A673 (cell line): ENCODE results near the gene ITPR1. TPM values are rescaled to one million over a fixed set of nuclear protein-coding genes. Genes with fewer than 3 reads are reported as not detected.

Experiments
- BruUV-seq: library from RNA; stranded (reverse); fragments of 400-500 nt; replicated peaks from 2 replicates; lab custom pipeline; 2021; lab: Mats Ljungman, UMichigan
- CTCF ChIA-PET: fragments of 300-600 bp; sonication (Branson Sonifier 250); formaldehyde crosslinking; loops from one replicate; lab custom pipeline; 2022; ENCODE audit warnings: antibody characterized with exemption; lab: Charles Lee
- POLR2A ChIA-PET: fragments of 300-600 bp; sonication (Branson Sonifier 250); formaldehyde crosslinking; loops from one replicate; lab custom pipeline; 2022; ENCODE audit warnings: antibody characterized with exemption; ENCODE audit not compliant: low non-redundant PET; lab: Charles Lee
- DNase-seq: peaks from one replicate; pipeline ENCODE4 v3.0.0-alpha.2; 2015; ENCODE audit warnings: low spot score
- H3K27ac ChIP-seq: fragments of 200-600 bp; sonication (generic); 2 replicates; pipeline ENCODE4 v1.5.1; 2016; ENCODE audit warnings: mixed run types, low read depth, mild to moderate bottlenecking, mixed read lengths, antibody characterized with exemption, low read length; ENCODE audit not compliant: poor library complexity, severe bottlenecking
- H3K27me3 ChIP-seq: fragments of 200-600 bp; sonication (generic); replicated peaks from 2 replicates; pipeline ENCODE4 v1.6.1; 2017; ENCODE audit warnings: mixed run types, low read depth, mild to moderate bottlenecking, mixed read lengths, antibody characterized with exemption, low read length; ENCODE audit not compliant: insufficient read depth, poor library complexity
- H3K36me3 ChIP-seq: fragments of 200-600 bp; sonication (generic); 2 replicates; pipeline ENCODE4 v1.6.1; 2016; ENCODE audit warnings: mixed run types, mild to moderate bottlenecking, mixed read lengths, antibody characterized with exemption, low read length; ENCODE audit not compliant: insufficient read depth, poor library complexity, severe bottlenecking
- H3K4me1 ChIP-seq: fragments of 200-600 bp; sonication (generic); 2 replicates; pipeline ENCODE4 v1.6.1; 2017; ENCODE audit warnings: mixed run types, mild to moderate bottlenecking, mixed read lengths, antibody characterized with exemption, low read length; ENCODE audit not compliant: insufficient read depth, poor library complexity, severe bottlenecking
- H3K4me3 ChIP-seq: fragments of 200-600 bp; sonication (generic); 2 replicates; pipeline ENCODE4 v1.5.1; 2016; ENCODE audit warnings: low read depth, mixed run types, mild to moderate bottlenecking, mixed read lengths, low read length; ENCODE audit not compliant: poor library complexity, severe bottlenecking
- H3K9me3 ChIP-seq: fragments of 200-600 bp; sonication (generic); 2 replicates; pipeline ENCODE4 v1.6.1; 2016; ENCODE audit warnings: mixed run types, low read depth, mild to moderate bottlenecking, mixed read lengths, antibody characterized with exemption, low read length; ENCODE audit not compliant: poor library complexity, severe bottlenecking
- CTCF ChIP-seq: fragments of 300-800, 200-600 bp; sonication (generic); conservative IDR thresholded peaks from 2 replicates; pipeline ENCODE4 v1.5.1; 2017; ENCODE audit warnings: low read depth, mild to moderate bottlenecking, antibody characterized with exemption, low read length, moderate library complexity, mixed read lengths
- EZH2 ChIP-seq: fragments of 200-600 bp; sonication (generic); IDR thresholded peaks from 2 replicates; pipeline ENCODE4 v1.6.1; 2017; ENCODE audit warnings: borderline replicate concordance, low read depth, mild to moderate bottlenecking, mixed read lengths, antibody characterized with exemption, low read length; ENCODE audit not compliant: poor library complexity, severe bottlenecking
- intact Hi-C: fragments of 100-400 bp; cut with micrococcal nuclease; formaldehyde crosslinking; loops from one replicate; pipeline ENCODE4 v1.10.0; 2022; ENCODE audit not compliant: unreplicated experiment
- total RNA-seq: library from RNA; stranded (reverse); gene quantifications from 2 replicates; pipeline ENCODE4 v1.2.3, GENCODE V29; 2021

The ITPR1 gene
- total RNA-seq, 1 experiment from 2014 or later = 8.6 TPM

GRCh38 chr3:4732925-4733324 lies 239.8 kb downstream of the ITPR1 start:
- Histone ChIP-seq H3K36me3 (no peaks in the 10 kb centered on the region), H3K27ac (no peak overlapping the region), H3K9me3 (no peaks in the 10 kb centered on the region), H3K4me3 (no peak overlapping the region), H3K4me1 (peaks cover 41% of the 10 kb centered on the region), H3K27me3 (no peaks in the 10 kb centered on the region)
- BruUV-seq = no TSS peak
- ChIA-PET CTCF (no interaction called here), POLR2A (no interaction called here)
- TF ChIP-seq EZH2 = no peak
- TF ChIP-seq CTCF = no peak
- intact Hi-C loops = no loop called here
- DNase-seq = no peak

DNA sequence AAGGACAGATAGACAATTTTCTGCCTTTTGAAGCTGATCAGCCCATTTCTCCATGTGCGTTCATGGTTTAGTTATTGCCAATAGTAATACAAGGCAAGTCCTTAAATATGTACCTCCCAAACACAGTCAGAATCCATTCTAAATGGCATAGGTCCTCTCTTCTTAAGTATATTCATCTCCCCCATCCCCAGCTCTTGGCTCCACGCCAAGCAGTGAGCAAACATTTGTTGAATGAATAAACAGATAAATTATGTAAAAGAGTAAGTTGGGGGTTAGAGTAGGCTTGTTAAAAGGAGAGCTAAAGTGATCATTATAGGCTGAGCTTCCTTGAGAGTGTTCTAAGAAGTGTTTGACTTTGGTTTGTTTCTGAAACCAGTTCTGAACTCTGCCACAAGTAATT lies 241.3 kb downstream of the ITPR1 start:
- POLR2A ChIA-PET = interaction anchor here (0.5 kb wide), 1 partner anchor 361 kb away, joined by 8 read pairs; no protein-coding TSS in a partner anchor
- DNase-seq = peak; percentile 61
- CTCF ChIA-PET = no interaction called here
- peaks cover 41% of the 10 kb centered on the region for H3K4me1 ChIP-seq
- no peaks in the 10 kb centered on the region for H3K27me3 ChIP-seq
- no TSS peak for BruUV-seq
- no peak overlapping the region for H3K4me3 ChIP-seq
- intact Hi-C loops = no loop called here
- H3K27ac ChIP-seq = no peak overlapping the region
- TF ChIP-seq CTCF (no peak), EZH2 (no peak)
- H3K9me3 ChIP-seq = no peaks in the 10 kb centered on the region
- H3K36me3 ChIP-seq = no peaks in the 10 kb centered on the region

GRCh38 chr3:4735243-4735642 lies 242.1 kb downstream of the ITPR1 start:
- ChIA-PET POLR2A (no interaction called here), CTCF (no interaction called here)
- DNase-seq = no peak
- TF ChIP-seq CTCF (no peak), EZH2 (no peak)
- Histone ChIP-seq H3K36me3 (no peaks in the 10 kb centered on the region), H3K27ac (no peak overlapping the region), H3K27me3 (no peaks in the 10 kb centered on the region), H3K4me1 (peaks cover 41% of the 10 kb centered on the region), H3K4me3 (no peak overlapping the region), H3K9me3 (no peaks in the 10 kb centered on the region)
- intact Hi-C loops = no loop called here
- no TSS peak for BruUV-seq
